HG02588 (cell line): ENCODE results near the gene TAS2R19.

Experiments
- ATAC-seq: cut with Tn5 transposase; IDR thresholded peaks from one replicate; pipeline ENCODE4 v1.9.1; 2021; ENCODE audit warnings: mild to moderate bottlenecking, moderate library complexity; ENCODE audit not compliant: unreplicated experiment

Gene TAS2R19

GRCh38 chr12:10998204-10998603, 24.2 kb downstream of the TAS2R19 start, which contains the start of gene TAS2R20:
Gene TAS2R20 (minus strand): TSS chr12:10998304. CDS start chr12:10997875, 429 bp downstream.
- no peak for ATAC-seq

- ATAC-seq = no peak
Observed at GRCh38 chr12:10994307-10994706, 28.1 kb downstream of the TAS2R19 start.

GRCh38 chr12:10989107-10989506, 33.3 kb downstream of the TAS2R19 start:
- ATAC-seq = no peak

- no peak for ATAC-seq
Observed at GRCh38 chr12:10986812-10987211, 35.6 kb downstream of the TAS2R19 start, which contains the start of gene TAS2R50. Gene TAS2R50 (minus strand): TSS chr12:10986912. CDS start chr12:10986860, 52 bp downstream.

- no peak for ATAC-seq
Observed at GRCh38 chr12:10982244-10982643, 40.2 kb downstream of the TAS2R19 start.

- no peak for ATAC-seq
Observed at GRCh38 chr12:10974965-10975364, 47.5 kb downstream of the TAS2R19 start.
